Keratinocyte (primary cell): ENCODE results near the gene SH3RF1. TPM values are rescaled to one million over a fixed set of nuclear protein-coding genes. Genes with fewer than 3 reads are reported as not detected.

ENCODE experiments used
- DNase-seq: peaks from one replicate; pipeline ENCODE4 v3.0.0-alpha.2; 2011; ENCODE audit warnings: low read depth, missing footprints, low spot score
- FAIRE-seq: peaks from 2 replicates; lab custom pipeline; 2011; peaks lifted over from hg19 to GRCh38; lab: Jason Lieb, UNC
- H2AFZ ChIP-seq: 2 replicates; pipeline ENCODE4 v1.6.0; 2012; ENCODE audit warnings: low read length, control low read depth, inconsistent platforms; ENCODE audit not compliant: control insufficient read depth
- H3K27ac ChIP-seq: 2 replicates; pipeline ENCODE4 v1.5.1; 2011; ENCODE audit warnings: low read length; ENCODE audit not compliant: control insufficient read depth, insufficient read depth
- H3K27me3 ChIP-seq: 3 replicates; pipeline ENCODE4 v1.6.0; 2011; ENCODE audit warnings: low read length; ENCODE audit not compliant: control insufficient read depth, insufficient read depth; ENCODE audit errors: extremely low read depth
- H3K36me3 ChIP-seq, 2 experiments: 2 replicates in 1 of 2; 3 replicates in 1 of 2; pipeline ENCODE4 v1.5.1; 2011; ENCODE audit warnings: low read length in 2 of 2, mild to moderate bottlenecking in 1 of 2; ENCODE audit not compliant: control insufficient read depth in 2 of 2, insufficient read depth in 2 of 2; ENCODE audit errors: extremely low read depth in 1 of 2
- H3K4me1 ChIP-seq: 3 replicates; pipeline ENCODE4 v1.5.1; 2011; ENCODE audit warnings: low read length; ENCODE audit not compliant: control insufficient read depth, insufficient read depth; ENCODE audit errors: extremely low read depth
- H3K4me2 ChIP-seq: 3 replicates; pipeline ENCODE4 v1.6.0; 2011; ENCODE audit warnings: low read depth, low read length; ENCODE audit not compliant: control insufficient read depth, insufficient read depth; ENCODE audit errors: extremely low read depth
- H3K4me3 ChIP-seq, 3 experiments: fragments of 200-600 bp in 1 of 3; sonication (generic) in 1 of 3; 2 replicates in 2 of 3; 3 replicates in 1 of 3; pipeline ENCODE4 v1.5.1; 2011 to 2016; ENCODE audit warnings: low read length in 3 of 3, mild to moderate bottlenecking in 3 of 3, control low read depth in 2 of 3, inconsistent platforms in 1 of 3, low read depth in 1 of 3, mixed read lengths in 1 of 3, mixed run types in 1 of 3, moderate library complexity in 1 of 3; ENCODE audit not compliant: control insufficient read depth in 2 of 3, insufficient read depth in 2 of 3; ENCODE audit errors: extremely low read depth in 1 of 3
- H3K79me2 ChIP-seq: 2 replicates; pipeline ENCODE4 v1.6.0; 2012; ENCODE audit warnings: low read length; ENCODE audit not compliant: control insufficient read depth, insufficient read depth
- H3K9ac ChIP-seq: 3 replicates; pipeline ENCODE4 v1.6.0; 2011; ENCODE audit warnings: low read length; ENCODE audit not compliant: control insufficient read depth, insufficient read depth; ENCODE audit errors: extremely low read depth
- H3K9me1 ChIP-seq: 3 replicates; pipeline ENCODE4 v1.6.0; 2011; ENCODE audit warnings: low read length; ENCODE audit not compliant: control insufficient read depth, insufficient read depth; ENCODE audit errors: extremely low read depth
- H3K9me3 ChIP-seq: 2 replicates; pipeline ENCODE4 v1.5.1; 2012; ENCODE audit warnings: low read depth, low read length; ENCODE audit not compliant: control insufficient read depth
- H4K20me1 ChIP-seq: 3 replicates; pipeline ENCODE4 v1.6.0; 2011; ENCODE audit warnings: low read length; ENCODE audit not compliant: control insufficient read depth, insufficient read depth; ENCODE audit errors: extremely low read depth
- EZH2 ChIP-seq: IDR thresholded peaks from one replicate; pipeline ENCODE4 v1.6.1; 2012; ENCODE audit warnings: inconsistent platforms, mild to moderate bottlenecking, low read length, moderate library complexity
- dilution Hi-C: fragments of 300-500 bp; cut with MboI; formaldehyde crosslinking; loops from one replicate; pipeline ENCODE4 v1.7.0; 2020; ENCODE audit warnings: low sequenced_read_pairs; ENCODE audit not compliant: extremely low pct_ligation_motif_present
- polyA plus RNA-seq, 5 experiments: library from polyadenylated mRNA; depleted of rRNA in 3 of 5; stranded (reverse) in 3 of 5; stranded (forward) in 1 of 5; unstranded in 1 of 5; fragments of >200 nt; gene quantifications; 1 replicate in 1 of 5; 2 replicates in 3 of 5; 3 replicates in 1 of 5; pipeline versions ENCODE4 v1.2.1 to v1.2.3, GENCODE V29; 2011 to 2012; ENCODE audit warnings: missing spikeins in 2 of 5, low read depth in 1 of 5, low replicate concordance in 1 of 5
- TF ChIP-seq, protein P1 (sequence below), 3 experiments: IDR thresholded peaks in 1 of 3; conservative IDR thresholded peaks in 1 of 3; optimal IDR thresholded peaks in 1 of 3; 2 replicates in 2 of 3; 3 replicates in 1 of 3; pipeline versions ENCODE3 to v1.5.1; 2011; ENCODE audit warnings: low read length in 3 of 3, mild to moderate bottlenecking in 3 of 3, moderate library complexity in 2 of 3, control low read depth in 1 of 3, inconsistent platforms in 1 of 3; ENCODE audit not compliant: insufficient read depth in 2 of 3; ENCODE audit errors: extremely low read depth in 1 of 3

Gene SH3RF1
- polyA plus RNA-seq, 1 donor (not counting 4 experiments of a cell fraction or from before 2014, with no cell fraction given) = 9.5 TPM

DNA sequence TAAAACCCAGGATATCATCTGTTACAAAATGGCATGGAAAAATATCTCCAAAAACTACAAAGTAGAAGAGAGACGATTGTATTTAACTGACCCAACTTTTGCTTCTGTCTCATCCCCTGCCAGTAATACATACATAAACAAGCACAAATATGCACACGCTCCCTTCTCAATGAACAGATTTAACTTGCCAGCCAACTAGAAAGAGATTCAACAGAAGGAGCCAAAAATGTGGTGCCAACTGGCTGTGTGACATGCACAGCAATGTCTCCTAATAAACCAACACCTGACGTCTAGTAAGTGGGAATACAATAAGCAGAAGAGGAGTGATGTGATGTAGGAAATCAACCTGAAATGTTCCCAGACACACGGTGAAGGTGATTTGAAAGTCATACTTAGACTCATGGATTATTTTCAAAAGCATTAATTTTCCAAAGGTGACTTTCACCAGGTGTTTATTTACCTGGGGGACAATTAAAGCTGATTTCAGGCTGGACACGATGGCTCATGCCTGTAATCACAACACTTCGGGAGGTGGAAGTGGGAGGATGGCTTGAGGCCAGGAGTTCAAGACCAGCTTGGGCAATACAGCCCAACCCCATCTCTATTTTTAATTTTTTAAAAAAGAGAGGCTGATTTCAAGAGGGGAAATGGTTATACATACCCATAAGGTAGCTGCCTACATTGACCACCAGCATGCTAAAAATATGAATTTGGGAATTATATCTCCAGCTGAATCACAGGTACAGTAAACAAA, 33.7 kb downstream of the SH3RF1 start:
- Histone ChIP-seq H3K27me3 (no peaks in the 10 kb centered on the region), H4K20me1 (no peaks in the 10 kb centered on the region), H3K27ac (no peak overlapping the region), H3K4me1 (peaks cover 47% of the 10 kb centered on the region), H3K4me2 (no peak overlapping the region), H3K79me2 (peaks cover 84% of the 10 kb centered on the region), H2AFZ (no peak overlapping the region), H3K9me1 (no peaks in the 10 kb centered on the region), H3K9me3 (no peaks in the 10 kb centered on the region), H3K4me3 (no peak overlapping the region), H3K36me3 (peaks cover 0 to 3% of the 10 kb centered on the region in 2 experiments), H3K9ac (no peak overlapping the region)
- dilution Hi-C loops = no loop called here
- no peak for FAIRE-seq
- TF ChIP-seq, protein P1, sequence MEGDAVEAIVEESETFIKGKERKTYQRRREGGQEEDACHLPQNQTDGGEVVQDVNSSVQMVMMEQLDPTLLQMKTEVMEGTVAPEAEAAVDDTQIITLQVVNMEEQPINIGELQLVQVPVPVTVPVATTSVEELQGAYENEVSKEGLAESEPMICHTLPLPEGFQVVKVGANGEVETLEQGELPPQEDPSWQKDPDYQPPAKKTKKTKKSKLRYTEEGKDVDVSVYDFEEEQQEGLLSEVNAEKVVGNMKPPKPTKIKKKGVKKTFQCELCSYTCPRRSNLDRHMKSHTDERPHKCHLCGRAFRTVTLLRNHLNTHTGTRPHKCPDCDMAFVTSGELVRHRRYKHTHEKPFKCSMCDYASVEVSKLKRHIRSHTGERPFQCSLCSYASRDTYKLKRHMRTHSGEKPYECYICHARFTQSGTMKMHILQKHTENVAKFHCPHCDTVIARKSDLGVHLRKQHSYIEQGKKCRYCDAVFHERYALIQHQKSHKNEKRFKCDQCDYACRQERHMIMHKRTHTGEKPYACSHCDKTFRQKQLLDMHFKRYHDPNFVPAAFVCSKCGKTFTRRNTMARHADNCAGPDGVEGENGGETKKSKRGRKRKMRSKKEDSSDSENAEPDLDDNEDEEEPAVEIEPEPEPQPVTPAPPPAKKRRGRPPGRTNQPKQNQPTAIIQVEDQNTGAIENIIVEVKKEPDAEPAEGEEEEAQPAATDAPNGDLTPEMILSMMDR (optimal IDR thresholded peaks at IDR 0.05 in 1 of 3, IDR thresholded peaks at IDR 0.05 in 1 of 3, conservative IDR thresholded peaks at IDR 0.05 in 1 of 3; ENCODE audit: extremely low read depth in 1 of 3, insufficient read depth in 2 of 3, low read length in 3 of 3) = no peak
- TF ChIP-seq EZH2 = no peak
- DNase-seq = no peak

DNA sequence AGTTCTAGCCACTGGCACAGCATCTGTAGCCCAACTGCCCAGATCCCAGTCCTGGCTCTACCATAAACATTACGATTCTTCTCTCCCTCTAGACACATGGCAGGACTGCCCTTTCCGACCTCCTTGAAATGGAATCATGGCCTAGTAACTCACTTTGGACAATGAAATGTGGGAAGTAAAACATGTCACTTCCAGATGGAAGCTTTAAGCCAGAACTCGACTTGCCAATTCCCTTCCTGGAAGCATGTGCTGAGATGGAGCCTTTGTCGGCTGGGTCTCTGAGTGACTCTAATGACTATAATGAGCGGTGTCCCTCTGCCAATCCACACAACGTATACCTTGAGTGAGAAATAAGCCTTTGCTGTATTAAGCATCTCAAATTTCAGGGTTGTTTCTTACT, 34.7 kb downstream of the SH3RF1 start:
- H3K9ac ChIP-seq = no peak overlapping the region
- peaks cover 56% of the 10 kb centered on the region for H3K4me1 ChIP-seq
- H2AFZ ChIP-seq = no peak overlapping the region
- peaks cover 78% of the 10 kb centered on the region for H3K79me2 ChIP-seq
- H3K27me3 ChIP-seq = no peaks in the 10 kb centered on the region
- H3K9me3 ChIP-seq = no peaks in the 10 kb centered on the region
- FAIRE-seq (peak; percentile 26), DNase-seq (no peak)
- H3K4me3 ChIP-seq = no peak overlapping the region
- no peaks in the 10 kb centered on the region for H3K36me3 ChIP-seq
- no peak overlapping the region for H3K4me2 ChIP-seq
- no peak overlapping the region for H3K27ac ChIP-seq
- no peaks in the 10 kb centered on the region for H3K9me1 ChIP-seq
- no peak for TF ChIP-seq EZH2
- TF ChIP-seq, protein P1 (optimal IDR thresholded peaks at IDR 0.05 in 1 of 3, IDR thresholded peaks at IDR 0.05 in 1 of 3, conservative IDR thresholded peaks at IDR 0.05 in 1 of 3; ENCODE audit: extremely low read depth in 1 of 3, insufficient read depth in 2 of 3, low read length in 3 of 3) = no peak
- no peaks in the 10 kb centered on the region for H4K20me1 ChIP-seq
- dilution Hi-C loops = no loop called here
